ENCODE measurements around the gene CLTCL1.
"Not testable (repeated sequence)": the region's sequence is repeated elsewhere in the genome, so short reads cannot be mapped to it uniquely, and the experiment has no call there.

Gene CLTCL1

GRCh38 chr22:19207401-19207808 is 84.1 kb downstream of the CLTCL1 start:
- no peak for TF ChIP-seq CTCF (IDR thresholded peaks at IDR 0.05; ENCODE audit: low read depth, low read length)
- H3K27me3 ChIP-seq (ENCODE audit: insufficient read depth, low read depth, severe bottlenecking), result no peaks in the 10 kb centered on the region
- no peak overlapping the region for H3K4me3 ChIP-seq (ENCODE audit: low read depth, low read length)
- no peaks in the 10 kb centered on the region for H3K9me3 ChIP-seq (ENCODE audit: severe bottlenecking)
- H3K36me3 ChIP-seq, result peaks cover 4% of the 10 kb centered on the region; the same call in 1 of the 2 replicates
- no peak overlapping the region for H3K27ac ChIP-seq
- no peak for DNase-seq

- no peak overlapping the region for H3K27ac ChIP-seq
- H3K4me3 ChIP-seq (ENCODE audit: low read depth, low read length), result no peak overlapping the region
- H3K9me3 ChIP-seq (ENCODE audit: severe bottlenecking), result no peaks in the 10 kb centered on the region
- H3K36me3 ChIP-seq, result peaks cover 4% of the 10 kb centered on the region; the same call in 1 of the 2 replicates
- no peak for TF ChIP-seq CTCF (IDR thresholded peaks at IDR 0.05; ENCODE audit: low read depth, low read length)
- H3K27me3 ChIP-seq (ENCODE audit: insufficient read depth, low read depth, severe bottlenecking), result no peaks in the 10 kb centered on the region
- no peak for DNase-seq
Observed at GRCh38 chr22:19206287-19206686, 85.2 kb downstream of the CLTCL1 start.

GRCh38 chr22:19204640-19205039 is 86.9 kb downstream of the CLTCL1 start:
- Histone ChIP-seq H3K9me3 (ENCODE audit: severe bottlenecking) (no peaks in the 10 kb centered on the region), H3K36me3 (no peaks in the 10 kb centered on the region), H3K4me3 (ENCODE audit: low read depth, low read length) (no peak overlapping the region), H3K27ac (no peak overlapping the region), H3K27me3 (ENCODE audit: insufficient read depth, low read depth, severe bottlenecking) (no peaks in the 10 kb centered on the region)
- DNase-seq, result no peak
- no peak for TF ChIP-seq CTCF (IDR thresholded peaks at IDR 0.05; ENCODE audit: low read depth, low read length)

- DNase-seq, result no peak
- no peaks in the 10 kb centered on the region for H3K9me3 ChIP-seq (ENCODE audit: severe bottlenecking)
- no peaks in the 10 kb centered on the region for H3K36me3 ChIP-seq
- H3K27ac ChIP-seq, result no peak overlapping the region
- TF ChIP-seq CTCF (IDR thresholded peaks at IDR 0.05; ENCODE audit: low read depth, low read length), result no peak
- no peaks in the 10 kb centered on the region for H3K27me3 ChIP-seq (ENCODE audit: insufficient read depth, low read depth, severe bottlenecking)
- no peak overlapping the region for H3K4me3 ChIP-seq (ENCODE audit: low read depth, low read length)
Observed at GRCh38 chr22:19203834-19204233, 87.7 kb downstream of the CLTCL1 start.

- not testable (repeated sequence) for H3K36me3 ChIP-seq; H3K27me3 ChIP-seq (ENCODE audit: insufficient read depth, low read depth, severe bottlenecking); H3K9me3 ChIP-seq (ENCODE audit: severe bottlenecking); H3K27ac ChIP-seq; H3K4me3 ChIP-seq (ENCODE audit: low read depth, low read length); DNase-seq
Observed at GRCh38 chr22:19202799-19203186, 88.7 kb downstream of the CLTCL1 start.

- Histone ChIP-seq H3K36me3 (no peaks in the 10 kb centered on the region), H3K27ac (no peak overlapping the region), H3K4me3 (ENCODE audit: low read depth, low read length) (no peak overlapping the region), H3K9me3 (ENCODE audit: severe bottlenecking) (no peaks in the 10 kb centered on the region), H3K27me3 (ENCODE audit: insufficient read depth, low read depth, severe bottlenecking) (no peaks in the 10 kb centered on the region)
- TF ChIP-seq CTCF (IDR thresholded peaks at IDR 0.05; ENCODE audit: low read depth, low read length), result no peak
- no peak for DNase-seq
Observed at GRCh38 chr22:19201869-19202798, 89.4 kb downstream of the CLTCL1 start.

Data from WERI-Rb-1 (cell line).